HS-27A (cell line): Measurements from ENCODE around the gene CMSS1.

ENCODE experiments used
- DNase-seq: peaks from one replicate; pipeline ENCODE4 v3.0.0-alpha.2; 2012; ENCODE audit warnings: low read depth, missing footprints

The CMSS1 gene

DNA sequence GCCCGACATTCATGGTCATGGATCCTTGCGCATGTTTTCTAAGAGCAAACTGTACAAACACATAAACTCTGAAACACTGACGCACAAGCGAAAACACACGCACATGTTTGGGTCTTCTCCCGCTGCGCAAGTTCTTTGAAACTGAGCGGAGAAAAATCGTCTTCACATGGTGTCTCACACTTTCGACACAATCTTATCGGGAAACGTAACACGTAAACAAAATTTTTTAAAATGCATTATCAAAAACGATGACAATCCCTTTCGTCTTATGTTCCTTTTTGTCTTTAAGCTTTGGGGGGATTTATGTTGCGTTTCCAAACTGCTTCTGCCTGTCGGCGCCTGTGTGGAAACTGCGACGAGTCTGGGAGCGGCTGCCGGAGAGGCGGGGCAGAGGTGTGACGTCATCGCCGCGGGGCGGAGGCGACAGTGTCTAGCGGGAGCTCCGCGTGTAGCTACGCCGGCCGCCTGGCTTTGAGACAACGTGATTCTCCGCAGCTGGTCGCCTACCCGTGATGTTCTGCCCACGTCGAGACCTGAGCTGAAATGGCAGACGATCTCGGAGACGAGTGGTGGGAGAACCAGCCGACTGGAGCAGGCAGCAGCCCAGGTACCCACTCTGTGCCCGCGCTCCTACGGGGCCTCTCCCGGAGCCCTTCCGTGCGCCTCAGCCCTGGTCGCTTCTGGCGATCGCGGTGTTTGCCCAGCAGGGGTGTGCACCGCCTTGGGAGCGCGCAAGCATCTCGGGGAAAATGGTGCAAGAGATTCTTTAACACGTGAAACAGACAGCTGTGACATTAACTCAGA, at the start of gene CMSS1:
Gene CMSS1, plus strand, starts transcription at position 426 of the 804 bp plus-strand sequence.
- DNase-seq: peak; percentile 93

DNA sequence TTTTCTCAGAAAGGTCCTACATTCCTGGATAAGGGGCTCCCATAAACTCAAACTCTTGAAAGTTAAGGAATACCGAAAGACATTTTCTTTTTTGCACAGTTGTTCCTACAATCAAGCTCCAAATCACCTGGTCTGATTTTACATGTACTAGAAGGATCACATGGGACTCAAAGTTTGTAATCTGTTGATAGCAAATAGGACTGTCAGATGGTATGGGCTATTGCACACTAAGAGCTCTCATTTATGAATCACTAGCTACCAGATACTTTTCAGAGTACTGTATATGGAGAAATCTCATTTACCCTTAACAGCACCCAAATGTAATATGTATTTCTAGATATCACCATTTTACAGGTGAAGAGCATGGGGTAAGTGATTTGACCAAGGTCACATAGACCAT, 49.5 kb upstream of the CMSS1 start:
- no peak for DNase-seq

DNA sequence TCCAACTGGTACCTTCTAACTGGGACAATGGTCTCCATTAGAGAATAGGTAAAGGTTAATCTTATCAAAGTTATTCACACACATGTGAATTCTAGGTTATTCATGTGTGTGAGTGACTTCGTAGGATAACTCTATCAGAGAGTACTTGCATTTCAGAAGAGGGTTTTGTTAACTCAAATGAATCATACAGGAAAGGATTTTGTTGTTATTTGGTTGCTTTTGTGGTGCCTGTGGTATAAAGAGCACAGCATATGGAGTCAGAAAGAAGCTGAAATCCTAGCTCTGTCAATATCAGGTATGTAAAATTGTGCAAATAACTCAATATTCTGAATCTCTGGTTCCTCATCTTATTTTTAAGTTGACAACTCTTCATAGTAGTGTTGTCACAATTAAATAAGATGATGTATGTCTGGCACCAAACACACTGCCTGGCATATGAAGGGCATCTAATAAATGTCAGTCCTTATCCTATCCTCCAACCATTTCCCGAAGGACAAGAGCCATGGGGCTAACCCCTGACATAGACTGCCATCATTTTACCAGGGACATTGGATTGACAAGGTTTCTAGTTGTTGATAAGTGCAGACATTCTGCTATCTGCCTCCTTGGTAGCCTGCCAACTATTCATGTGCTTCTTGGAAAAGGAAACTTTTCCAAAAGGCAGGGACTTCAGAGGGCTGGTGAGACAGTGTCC, 48.7 kb upstream of the CMSS1 start:
- no peak for DNase-seq

DNA sequence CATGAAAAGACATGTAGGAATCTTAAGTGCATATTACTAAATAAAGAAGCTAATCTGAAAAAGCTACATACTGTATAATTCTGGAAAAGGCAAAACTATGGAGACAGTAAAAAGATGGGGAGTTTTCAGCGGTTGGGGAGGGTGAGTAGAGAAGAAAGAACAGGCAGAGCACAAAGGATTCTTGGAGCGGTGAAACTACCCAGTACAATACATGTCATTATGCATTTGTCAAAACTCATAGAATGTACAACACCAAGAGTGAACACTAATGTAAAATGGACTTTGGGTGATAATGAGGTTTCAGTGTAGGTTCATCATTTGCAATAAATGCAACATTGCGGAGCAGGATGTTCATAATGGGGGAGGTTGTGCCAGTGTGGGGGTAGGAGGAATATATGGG, 45.5 kb upstream of the CMSS1 start:
- DNase-seq: no peak

DNA sequence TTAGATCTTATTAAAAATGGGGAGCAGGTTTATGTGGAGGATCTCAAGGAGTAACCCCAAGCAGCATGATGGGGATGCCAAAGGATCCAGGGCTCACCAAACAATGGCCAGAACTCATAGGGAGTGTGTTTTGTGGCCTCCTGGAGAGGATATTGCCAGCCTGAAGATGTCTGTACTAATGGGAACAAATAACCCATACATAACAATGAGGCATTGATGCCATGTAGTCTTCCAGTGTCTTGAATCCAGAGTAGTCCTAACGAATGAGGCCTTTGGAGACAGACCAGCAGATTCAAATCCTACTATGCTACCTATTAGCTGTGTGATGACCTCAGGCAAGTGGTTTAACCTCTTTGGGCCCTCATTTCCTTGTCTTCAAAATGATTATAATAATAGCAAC, 45.0 kb upstream of the CMSS1 start:
- no peak for DNase-seq

DNA sequence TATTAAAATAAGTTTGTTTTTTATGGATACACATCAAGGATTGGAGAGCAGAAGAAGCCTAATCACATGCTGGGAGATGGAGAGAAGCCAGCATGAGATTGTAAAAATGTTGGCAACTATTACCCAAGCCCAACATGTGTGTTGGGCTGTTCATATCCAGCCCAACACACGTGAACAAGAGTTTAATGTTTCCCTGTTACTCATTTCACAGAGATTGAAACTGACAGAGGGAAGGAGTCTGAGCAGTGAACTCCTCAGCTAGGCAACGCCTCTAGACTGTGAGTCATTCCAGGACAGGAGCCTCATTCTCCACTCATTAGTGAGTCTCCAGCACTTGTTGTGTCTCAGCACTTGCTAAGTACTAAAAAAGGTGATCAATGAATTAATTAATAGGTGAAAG, 43.2 kb upstream of the CMSS1 start:
- peak; percentile 71 for DNase-seq

DNA sequence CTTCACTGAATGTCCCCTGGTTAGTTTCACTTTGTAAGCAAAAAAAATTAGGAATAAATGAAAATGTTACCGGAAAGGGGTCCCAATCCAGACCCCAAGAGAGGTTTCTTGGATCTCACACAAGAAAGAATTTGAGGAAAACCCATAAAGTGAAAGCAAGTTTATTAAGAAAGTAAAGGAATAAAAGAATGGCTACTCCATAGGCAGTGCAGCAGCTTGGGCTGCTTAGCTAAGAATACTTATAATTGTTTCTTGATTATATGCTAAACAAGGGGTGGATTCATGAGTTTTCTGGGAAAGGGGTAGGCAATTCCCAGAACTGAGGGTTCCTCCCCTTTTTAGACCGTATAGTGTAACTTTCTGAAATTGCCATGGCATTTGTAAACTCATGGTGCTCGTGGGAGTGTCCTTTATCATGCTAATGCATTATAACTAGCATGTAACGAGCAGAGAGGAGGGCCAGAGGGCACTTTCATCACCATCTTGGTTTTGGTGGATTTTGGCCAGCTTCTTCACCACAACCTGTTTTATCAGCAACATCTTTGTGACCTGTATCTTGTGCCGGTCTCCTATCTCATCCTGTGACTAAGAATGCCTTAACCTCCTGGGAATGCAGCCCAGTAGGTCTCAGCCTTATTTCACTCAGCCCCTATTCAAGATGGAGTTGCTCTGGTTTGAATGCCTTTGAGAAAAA, 41.0 kb upstream of the CMSS1 start:
- DNase-seq: no peak

DNA sequence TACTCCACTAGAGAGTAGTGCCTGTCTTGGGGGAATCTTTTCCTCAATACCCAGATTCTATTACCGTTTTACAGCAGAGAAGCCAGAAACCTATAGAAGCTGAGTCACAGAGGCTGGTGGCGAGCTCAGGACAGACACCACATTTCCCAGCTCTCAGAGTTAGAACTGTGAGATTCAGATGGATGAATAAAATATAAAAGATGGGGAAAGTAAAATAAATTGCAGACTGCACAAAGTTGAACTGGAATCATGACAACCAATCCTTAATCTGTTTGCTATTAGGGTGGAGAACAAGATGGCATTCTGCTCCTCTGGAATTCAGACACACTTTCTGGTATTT, 40.5 kb upstream of the CMSS1 start:
- no peak for DNase-seq

DNA sequence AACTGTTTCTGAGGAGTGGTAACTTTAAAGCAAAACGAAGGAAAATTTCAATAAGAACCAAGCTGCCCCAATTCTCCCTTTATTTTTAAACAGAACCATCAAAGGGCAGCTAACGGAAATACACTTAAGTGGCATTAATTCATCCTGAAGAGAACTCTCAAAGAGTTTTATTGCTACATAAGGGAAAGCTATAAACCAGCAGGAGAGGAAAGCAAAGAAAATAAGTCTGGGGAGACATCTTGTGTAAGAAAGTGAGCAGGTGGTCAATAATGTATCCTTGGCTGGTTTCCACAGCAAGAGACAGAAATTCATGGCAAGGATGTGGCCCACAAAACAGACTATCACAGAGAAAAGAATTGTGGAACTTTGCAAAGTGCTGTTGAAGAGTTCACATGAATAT, 40.0 kb upstream of the CMSS1 start:
- no peak for DNase-seq

DNA sequence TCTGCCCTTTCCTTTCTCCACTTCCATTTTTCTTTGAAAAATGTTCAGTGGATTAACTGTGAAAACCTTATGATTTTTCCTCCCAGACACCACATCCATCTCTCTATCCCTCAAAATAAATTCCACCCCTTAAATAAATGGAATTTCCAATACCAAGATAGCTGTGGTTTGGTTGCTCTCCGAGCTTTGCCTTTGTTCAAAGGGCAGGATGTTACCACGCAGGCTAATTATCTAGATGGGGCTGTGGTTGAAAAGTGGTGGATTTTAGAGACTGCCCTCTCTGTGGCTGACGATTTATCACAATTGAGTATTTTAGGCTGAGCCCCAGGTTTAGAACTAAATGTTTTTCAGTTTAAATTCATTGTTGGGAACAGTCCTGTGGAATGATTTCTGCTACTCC, 36.9 kb upstream of the CMSS1 start:
- no peak for DNase-seq

DNA sequence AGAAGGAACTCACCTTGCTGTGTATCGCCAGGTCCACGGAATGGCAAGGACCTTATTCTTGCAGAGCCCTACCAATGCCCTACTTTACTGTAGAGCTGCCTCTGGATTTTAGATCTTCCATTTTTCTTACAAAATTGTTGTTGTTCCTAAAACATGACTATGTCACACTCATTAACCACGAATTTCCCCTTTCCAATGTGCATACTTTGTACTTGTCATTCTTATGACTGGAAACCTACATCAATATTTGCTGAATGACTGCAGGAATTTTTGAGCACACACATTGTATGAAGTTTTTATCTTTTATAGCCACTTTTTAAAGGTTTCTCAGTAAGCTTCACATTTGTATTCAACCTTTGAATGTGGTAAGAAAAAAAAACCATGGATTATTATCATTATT, 35.9 kb upstream of the CMSS1 start:
- peak; percentile 54 for DNase-seq

DNA sequence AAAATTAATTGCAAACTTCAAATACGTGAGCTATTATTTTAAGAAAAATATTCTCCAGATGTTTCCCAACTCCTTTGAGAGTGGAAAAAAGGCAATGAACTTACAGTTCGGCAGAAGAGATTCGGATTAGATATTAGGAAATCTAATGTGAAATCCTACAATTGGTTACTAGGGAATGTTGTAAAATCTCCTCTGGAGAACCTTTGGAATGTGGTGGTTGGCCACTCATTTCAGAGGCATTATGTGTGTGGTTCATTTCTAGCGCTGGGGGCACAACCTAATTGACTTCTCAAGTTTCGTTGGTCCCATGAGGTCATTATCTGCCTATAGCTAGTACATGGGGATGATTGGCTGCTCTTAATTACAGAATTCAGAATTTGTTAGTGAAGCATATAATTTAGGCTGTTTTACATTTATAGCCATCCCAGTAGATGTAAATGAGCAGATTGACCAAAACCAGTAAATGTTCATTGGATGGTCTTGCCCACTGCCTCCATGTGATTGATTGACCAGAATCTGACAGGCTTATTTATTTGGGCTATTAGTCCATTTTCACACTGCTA, 34.6 kb upstream of the CMSS1 start:
- peak; percentile 88 for DNase-seq

DNA sequence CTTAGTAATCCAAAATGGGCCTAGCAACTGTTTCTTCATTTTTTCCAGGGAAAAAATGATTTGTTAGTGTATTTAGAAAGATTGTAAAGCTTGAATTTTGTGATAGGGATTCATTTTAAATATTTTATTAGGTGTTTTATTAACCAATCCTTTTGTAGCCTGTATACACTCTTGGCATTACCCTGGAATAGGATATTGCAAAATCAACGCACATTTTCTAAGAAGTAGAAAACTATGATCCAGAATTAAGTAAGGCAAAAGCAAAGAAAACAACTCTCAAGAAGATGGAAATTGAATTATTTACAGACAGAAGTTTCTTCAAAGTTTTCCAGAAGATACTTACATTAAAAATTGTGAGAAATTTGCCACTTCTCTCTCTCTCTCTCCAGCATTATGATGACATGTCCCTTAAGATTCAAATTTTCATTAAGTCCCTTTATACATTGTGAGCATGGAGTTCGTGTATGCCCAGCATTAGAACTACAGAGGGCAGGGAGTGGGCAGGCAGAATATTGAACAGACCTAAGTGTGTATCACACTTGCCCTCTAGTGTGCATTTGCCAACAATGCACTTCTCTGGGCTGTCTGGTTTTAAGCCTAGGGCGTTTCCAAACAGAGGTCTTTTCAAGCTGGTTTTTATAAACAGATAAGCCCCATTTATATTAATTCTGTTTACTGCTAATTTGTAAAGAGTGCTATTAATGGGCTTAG, 28.5 kb upstream of the CMSS1 start:
- no peak for DNase-seq

DNA sequence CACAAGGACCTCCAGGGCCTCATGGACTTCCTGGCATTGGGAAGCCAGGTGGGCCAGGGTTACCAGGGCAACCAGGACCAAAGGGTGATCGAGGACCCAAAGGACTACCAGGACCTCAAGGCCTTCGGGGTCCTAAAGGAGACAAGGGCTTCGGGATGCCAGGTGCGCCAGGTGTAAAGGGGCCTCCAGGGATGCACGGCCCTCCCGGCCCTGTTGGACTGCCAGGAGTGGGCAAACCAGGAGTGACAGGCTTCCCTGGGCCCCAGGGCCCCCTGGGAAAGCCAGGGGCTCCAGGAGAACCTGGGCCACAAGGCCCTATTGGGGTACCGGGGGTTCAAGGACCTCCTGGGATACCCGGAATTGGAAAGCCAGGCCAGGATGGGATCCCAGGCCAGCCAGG, 23.2 kb upstream of the CMSS1 start:
- DNase-seq: no peak

DNA sequence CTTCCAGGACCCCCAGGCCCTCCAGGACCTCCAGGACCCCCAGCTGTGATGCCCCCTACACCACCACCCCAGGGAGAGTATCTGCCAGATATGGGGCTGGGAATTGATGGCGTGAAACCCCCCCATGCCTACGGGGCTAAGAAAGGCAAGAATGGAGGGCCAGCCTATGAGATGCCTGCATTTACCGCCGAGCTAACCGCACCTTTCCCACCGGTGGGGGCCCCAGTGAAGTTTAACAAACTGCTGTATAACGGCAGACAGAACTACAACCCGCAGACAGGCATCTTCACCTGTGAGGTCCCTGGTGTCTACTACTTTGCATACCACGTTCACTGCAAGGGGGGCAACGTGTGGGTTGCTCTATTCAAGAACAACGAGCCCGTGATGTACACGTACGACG, 22.1 kb upstream of the CMSS1 start:
- no peak for DNase-seq

DNA sequence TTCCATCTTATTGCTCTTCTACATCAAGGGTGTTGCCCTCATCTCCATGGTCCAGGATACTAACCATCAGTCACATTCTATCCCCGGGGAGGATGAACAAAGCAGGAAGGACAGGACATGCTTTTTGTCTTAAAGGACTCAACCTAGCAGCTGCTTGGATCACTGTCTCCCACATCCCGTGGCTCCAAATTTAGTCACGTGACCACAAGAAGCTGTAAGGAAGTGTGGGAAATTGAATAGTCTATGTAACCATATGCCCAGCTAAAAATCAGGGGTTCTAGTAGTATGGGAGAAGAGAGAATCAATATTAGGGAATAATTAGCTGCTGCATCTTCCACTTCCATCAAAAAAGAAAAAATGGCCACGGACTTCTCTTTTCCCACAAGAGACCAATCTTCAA, 18.2 kb upstream of the CMSS1 start:
- no peak for DNase-seq

DNA sequence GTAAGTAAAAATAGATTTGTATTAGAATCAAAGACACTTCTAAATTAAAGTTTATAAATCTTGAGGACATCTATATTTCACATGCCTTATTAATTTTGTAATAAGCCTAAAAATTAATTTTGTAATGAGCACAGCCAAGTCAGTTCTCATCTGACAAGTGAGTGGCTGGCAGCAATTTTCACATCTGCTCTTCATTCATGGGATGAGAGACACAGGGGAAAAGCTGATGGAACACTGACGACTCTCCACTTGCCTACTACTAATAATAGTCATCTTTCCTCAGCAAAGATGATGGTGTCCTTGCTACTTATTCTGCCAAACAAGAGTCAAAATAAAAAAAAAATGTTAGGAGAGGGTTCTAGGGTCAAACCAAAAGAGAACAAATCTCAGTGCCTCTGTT, 14.4 kb upstream of the CMSS1 start:
- DNase-seq: no peak

DNA sequence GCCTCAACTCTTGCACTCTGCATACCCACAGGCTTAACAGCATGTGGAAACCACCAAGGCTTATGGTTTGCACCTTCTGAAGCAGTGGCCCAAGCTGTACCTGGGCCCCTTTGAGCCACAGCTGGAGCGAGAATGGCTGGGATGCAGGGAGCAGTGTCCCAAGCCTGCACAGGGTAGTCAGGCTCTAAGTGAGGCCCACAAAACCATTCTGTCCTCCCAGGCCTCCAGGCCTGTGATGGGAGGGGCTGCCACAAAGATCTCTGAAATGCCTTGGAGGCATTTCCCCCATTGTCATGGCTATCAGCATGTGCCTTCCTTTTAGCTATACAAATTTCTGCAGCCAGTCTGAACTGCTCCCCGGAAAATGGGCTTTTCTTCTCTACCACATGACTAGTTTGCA, 12.5 kb upstream of the CMSS1 start:
- DNase-seq: no peak

DNA sequence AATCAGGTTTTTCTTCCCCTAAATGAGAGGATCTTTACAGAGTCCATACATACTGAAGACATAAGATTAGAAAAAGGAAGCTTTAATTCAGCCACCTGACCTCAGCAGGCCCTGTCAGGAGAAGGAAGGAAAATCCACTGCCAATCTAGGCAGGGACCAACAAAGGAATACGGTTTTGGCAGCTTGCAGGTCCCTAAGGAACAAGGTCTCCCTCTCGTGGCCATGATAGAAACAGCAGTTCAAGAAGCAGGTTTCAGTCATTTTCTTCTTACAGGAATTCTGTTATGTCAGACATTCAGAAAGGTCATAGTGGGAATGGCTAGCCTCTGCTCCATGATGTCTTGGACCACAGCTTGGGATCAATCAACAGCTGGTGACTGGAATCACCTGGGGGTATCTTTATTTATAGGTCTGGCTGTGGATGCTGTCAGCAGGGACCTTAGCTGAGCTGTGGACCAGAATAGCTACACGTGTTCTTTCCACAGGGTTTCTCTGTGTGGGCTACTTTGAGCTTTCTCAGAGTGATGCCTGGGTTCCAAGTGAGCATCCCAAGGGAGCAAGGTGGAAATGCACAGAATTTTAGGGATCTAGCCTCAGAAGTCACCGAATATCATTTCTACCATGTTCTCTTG, 9.4 kb upstream of the CMSS1 start:
- peak; percentile 61 for DNase-seq

DNA sequence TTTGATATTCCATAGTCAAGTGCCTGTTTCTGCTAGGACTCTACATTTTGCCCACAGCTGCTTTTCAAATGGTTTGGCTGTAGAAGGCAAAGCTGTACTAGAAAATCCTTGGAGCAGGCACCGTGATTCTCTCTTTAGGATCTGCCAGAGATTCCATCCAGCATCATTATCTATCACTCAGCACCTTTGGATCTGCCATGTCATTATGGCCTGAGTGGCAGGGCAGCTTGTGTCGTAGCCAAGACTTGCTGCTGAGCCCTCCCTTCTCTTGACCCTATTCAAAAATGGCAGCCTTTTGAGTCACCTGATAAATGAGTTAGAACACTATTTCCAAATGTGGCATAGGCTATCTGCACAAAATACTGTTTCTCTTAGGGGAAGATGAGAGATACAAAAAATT, 8.1 kb upstream of the CMSS1 start:
- DNase-seq: no peak

DNA sequence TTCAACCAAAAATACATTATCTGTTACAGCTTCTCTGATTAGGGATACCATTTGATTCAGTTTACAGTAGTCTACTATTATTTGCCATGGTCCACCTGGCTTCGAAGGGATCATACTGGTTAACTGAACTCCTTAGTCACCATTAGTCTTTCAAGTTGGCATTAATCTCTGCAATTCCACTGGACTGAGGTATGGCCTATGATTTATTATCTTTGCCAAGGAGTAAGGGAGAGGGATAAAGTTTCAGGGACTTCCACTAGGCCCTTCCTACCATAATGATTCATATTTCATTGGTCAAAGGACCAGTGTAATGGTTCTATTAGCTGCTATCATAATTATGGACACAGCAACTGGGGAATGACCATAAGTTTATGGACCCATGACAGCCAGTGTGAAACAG, 7.3 kb upstream of the CMSS1 start:
- DNase-seq: no peak

DNA sequence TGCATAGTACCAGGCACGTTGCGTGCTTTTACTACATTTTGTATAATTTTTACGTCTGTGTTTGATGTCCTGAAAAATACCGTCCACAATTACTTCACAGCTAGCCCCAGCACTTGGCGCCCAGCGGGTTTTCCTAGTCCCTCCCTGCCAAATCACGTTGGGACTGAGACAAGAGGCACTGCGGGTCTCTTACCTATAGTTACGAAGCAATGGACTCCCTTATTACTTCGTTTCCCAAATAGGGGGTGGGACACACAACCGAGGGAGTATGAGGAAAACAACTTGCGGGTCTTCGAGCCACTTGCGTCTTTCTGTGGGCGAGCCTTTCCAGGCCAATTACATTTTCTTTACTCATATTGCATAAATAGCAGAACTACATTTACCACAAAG, 620 bp upstream of the CMSS1 start:
- no peak for DNase-seq
